Osteoblast (primary cell): Measurements from ENCODE around the gene DRC3. TPM values are rescaled to one million over a fixed set of nuclear protein-coding genes. Genes with fewer than 3 reads are reported as not detected.
A peak's percentile ranks its signal among the peaks of the same experiment; 100 is the strongest.

Experiments used
- DNase-seq: peaks from one replicate; pipeline ENCODE4 v3.0.0; 2011; ENCODE audit warnings: low spot score, mixed read lengths; ENCODE audit not compliant: insufficient read length; ENCODE audit errors: missing footprints
- H2AFZ ChIP-seq: 2 replicates; pipeline ENCODE4 v1.6.0; 2011; ENCODE audit warnings: mild to moderate bottlenecking, low read length
- H3K27ac ChIP-seq: 2 replicates; pipeline ENCODE4 v1.5.1; 2011; ENCODE audit warnings: mild to moderate bottlenecking, low read depth, low read length, moderate library complexity
- H3K27me3 ChIP-seq: 2 replicates; pipeline ENCODE4 v1.6.0; 2012; ENCODE audit warnings: mild to moderate bottlenecking, control low read depth, inconsistent platforms, low read length, moderate library complexity; ENCODE audit not compliant: insufficient read depth
- H3K36me3 ChIP-seq: 2 replicates; pipeline ENCODE4 v1.5.1; 2011; ENCODE audit warnings: mild to moderate bottlenecking, low read length, control low read depth, moderate library complexity; ENCODE audit not compliant: insufficient read depth
- H3K4me1 ChIP-seq: 2 replicates; pipeline ENCODE4 v1.5.1; 2011; ENCODE audit warnings: mild to moderate bottlenecking, low read length, control low read depth, moderate library complexity; ENCODE audit not compliant: insufficient read depth
- H3K4me2 ChIP-seq: 2 replicates; pipeline ENCODE4 v1.6.0; 2011; ENCODE audit warnings: mild to moderate bottlenecking, low read length; ENCODE audit not compliant: insufficient read depth
- H3K4me3 ChIP-seq: fragments of 200-600 bp; sonication (generic); 3 replicates; pipeline ENCODE4 v1.5.1; 2012; ENCODE audit warnings: mild to moderate bottlenecking, low read length, inconsistent platforms; ENCODE audit not compliant: insufficient read depth
- H3K79me2 ChIP-seq: 2 replicates; pipeline ENCODE4 v1.6.0; 2012; ENCODE audit warnings: mild to moderate bottlenecking, low read length, control low read depth, inconsistent platforms; ENCODE audit not compliant: insufficient read depth
- H3K9me3 ChIP-seq: 2 replicates; pipeline ENCODE4 v1.5.1; 2011; ENCODE audit warnings: low read depth, low read length, control low read depth
- H4K20me1 ChIP-seq: 2 replicates; pipeline ENCODE4 v1.6.0; 2012; ENCODE audit warnings: mild to moderate bottlenecking, low read length, control low read depth; ENCODE audit not compliant: insufficient read depth
- CTCF ChIP-seq: IDR thresholded peaks from 2 replicates; pipeline ENCODE4 v1.5.1; 2011; ENCODE audit warnings: mild to moderate bottlenecking, low read depth, low read length, moderate library complexity; ENCODE audit errors: extremely low read depth
- total RNA-seq: library from RNA; depleted of rRNA; stranded (reverse); fragments of >200 nt; gene quantifications from 2 replicates; pipeline ENCODE4 v1.2.3, GENCODE V29; 2012

Gene DRC3
- total RNA-seq, 1 donor: 2.9 TPM

GRCh38 chr17:18039535-18040260 is 67.0 kb downstream of the DRC3 start:
- H3K27ac ChIP-seq: peak overlapping the region; percentile 65
- peak overlapping the region; percentile 90 for H3K4me3 ChIP-seq
- H3K79me2 ChIP-seq: peaks cover 72% of the 10 kb centered on the region
- peaks cover 20% of the 10 kb centered on the region for H4K20me1 ChIP-seq
- DNase-seq: peak; percentile 84
- no peak for TF ChIP-seq CTCF
- no peaks in the 10 kb centered on the region for H3K9me3 ChIP-seq
- peak overlapping the region; percentile 77 for H2AFZ ChIP-seq
- H3K36me3 ChIP-seq: no peaks in the 10 kb centered on the region
- H3K4me2 ChIP-seq: peak overlapping the region; percentile 91
- peaks cover 31% of the 10 kb centered on the region for H3K4me1 ChIP-seq
- H3K27me3 ChIP-seq: no peaks in the 10 kb centered on the region

- TF ChIP-seq CTCF: no peak
- H3K27ac ChIP-seq: peak overlapping the region; percentile 59
- peak overlapping the region; percentile 90 for H3K4me3 ChIP-seq
- peaks cover 77% of the 10 kb centered on the region for H3K79me2 ChIP-seq
- DNase-seq: no peak
- peaks cover 31% of the 10 kb centered on the region for H3K4me1 ChIP-seq
- H4K20me1 ChIP-seq: peaks cover 20% of the 10 kb centered on the region
- H3K27me3 ChIP-seq: no peaks in the 10 kb centered on the region
- peak overlapping the region; percentile 77 for H2AFZ ChIP-seq
- H3K36me3 ChIP-seq: peaks cover 5% of the 10 kb centered on the region
- no peaks in the 10 kb centered on the region for H3K9me3 ChIP-seq
- H3K4me2 ChIP-seq: peak overlapping the region; percentile 91
These were observed 67.7 kb downstream of the DRC3 start for GRCh38 chr17:18040261-18040858.

GRCh38 chr17:18041776-18042175 is 69.1 kb downstream of the DRC3 start:
- no peak for TF ChIP-seq CTCF
- Histone ChIP-seq H3K4me2 (peak overlapping the region; percentile 53), H3K4me3 (no peak overlapping the region)

GRCh38 chr17:18042983-18043382 is 70.3 kb downstream of the DRC3 start:
- peaks cover 23% of the 10 kb centered on the region for H3K36me3 ChIP-seq
- peaks cover 29% of the 10 kb centered on the region for H3K4me1 ChIP-seq
- no peak overlapping the region for H3K4me3 ChIP-seq
- no peaks in the 10 kb centered on the region for H3K27me3 ChIP-seq
- no peak for TF ChIP-seq CTCF
- H3K4me2 ChIP-seq: no peak overlapping the region
- no peak overlapping the region for H3K27ac ChIP-seq
- H3K79me2 ChIP-seq: peaks cover 61% of the 10 kb centered on the region
- DNase-seq: no peak
- H3K9me3 ChIP-seq: no peaks in the 10 kb centered on the region
- peaks cover 20% of the 10 kb centered on the region for H4K20me1 ChIP-seq
- H2AFZ ChIP-seq: no peak overlapping the region

More at GRCh38 chr17:18041776-18042175, 69.1 kb downstream of the DRC3 start:
- H3K79me2 ChIP-seq: peaks cover 71% of the 10 kb centered on the region
- H3K27ac ChIP-seq: peak overlapping the region; percentile 54
- H3K9me3 ChIP-seq: no peaks in the 10 kb centered on the region
- no peaks in the 10 kb centered on the region for H3K27me3 ChIP-seq
- H3K36me3 ChIP-seq: peaks cover 14% of the 10 kb centered on the region
- H4K20me1 ChIP-seq: peaks cover 20% of the 10 kb centered on the region
- peaks cover 31% of the 10 kb centered on the region for H3K4me1 ChIP-seq
- no peak overlapping the region for H2AFZ ChIP-seq
- peak; percentile 93 for DNase-seq
